Right forelimb (tissue), 1 donor: Measurements from ENCODE around the gene RSPH3.
"Not testable (repeated sequence)": the region's sequence is repeated elsewhere in the genome, so short reads cannot be mapped to it uniquely, and the experiment has no call there.

Source experiments
- DNase-seq: peaks from one replicate; pipeline ENCODE4 v3.0.0-alpha.2; 2018

RSPH3 gene

GRCh38 chr6:159023893-159024292 lies 23.9 kb upstream of the RSPH3 start:
- DNase-seq = no peak

GRCh38 chr6:159020011-159020410 lies 20.0 kb upstream of the RSPH3 start:
- DNase-seq = no peak

- no peak for DNase-seq
Observed at GRCh38 chr6:159017757-159018559, 18.0 kb upstream of the RSPH3 start.

- no peak for DNase-seq
Observed at GRCh38 chr6:159014406-159014805, 14.4 kb upstream of the RSPH3 start.

GRCh38 chr6:159013229-159013628 lies 13.2 kb upstream of the RSPH3 start:
- no peak for DNase-seq

GRCh38 chr6:159012201-159012600 lies 12.2 kb upstream of the RSPH3 start:
- DNase-seq = no peak

- not testable (repeated sequence) for DNase-seq
Observed at GRCh38 chr6:159010037-159010612, 10.1 kb upstream of the RSPH3 start.

GRCh38 chr6:159008656-159009288 lies 8.8 kb upstream of the RSPH3 start:
- DNase-seq = no peak

GRCh38 chr6:159007510-159007909 lies 7.5 kb upstream of the RSPH3 start:
- DNase-seq = no peak

GRCh38 chr6:159005436-159005835 lies 5.4 kb upstream of the RSPH3 start:
- DNase-seq = no peak

- DNase-seq = no peak
Observed at GRCh38 chr6:159004592-159004991, 4.6 kb upstream of the RSPH3 start.

- DNase-seq = no peak
Observed at GRCh38 chr6:159002432-159003155, 2.6 kb upstream of the RSPH3 start.

GRCh38 chr6:158999154-158999665 lies 792 bp downstream of the RSPH3 start:
- no peak for DNase-seq

- no peak for DNase-seq
Observed at GRCh38 chr6:158996856-158997255, 3.1 kb downstream of the RSPH3 start.

GRCh38 chr6:158993639-158994038 lies 6.4 kb downstream of the RSPH3 start:
- DNase-seq = no peak

- no peak for DNase-seq
Observed at GRCh38 chr6:158991017-158991723, 8.8 kb downstream of the RSPH3 start.

GRCh38 chr6:158989711-158990110 lies 10.3 kb downstream of the RSPH3 start:
- not testable (repeated sequence) for DNase-seq

- no peak for DNase-seq
Observed at GRCh38 chr6:158988477-158988876, 11.5 kb downstream of the RSPH3 start.

GRCh38 chr6:158987657-158988056 lies 12.3 kb downstream of the RSPH3 start:
- no peak for DNase-seq

- DNase-seq = no peak
Observed at GRCh38 chr6:158978757-158979156, 21.2 kb downstream of the RSPH3 start.

- no peak for DNase-seq
Observed at GRCh38 chr6:158977382-158977781, 22.6 kb downstream of the RSPH3 start.
